DMS153 treated with DMSO at 0.1 percent for 48 hours (cell line): Measurements from ENCODE around the gene NDUFS3.
A peak's percentile ranks its signal among the peaks of the same experiment; 100 is the strongest.
"Not testable (repeated sequence)": the region's sequence is repeated elsewhere in the genome, so short reads cannot be mapped to it uniquely, and the experiment has no call there.

ENCODE experiments used
- DNase-seq: peaks from one replicate; lab custom pipeline; 2025; ENCODE audit not compliant: unreplicated experiment; lab: John Stamatoyannopoulos, UW

The NDUFS3 gene

DNA sequence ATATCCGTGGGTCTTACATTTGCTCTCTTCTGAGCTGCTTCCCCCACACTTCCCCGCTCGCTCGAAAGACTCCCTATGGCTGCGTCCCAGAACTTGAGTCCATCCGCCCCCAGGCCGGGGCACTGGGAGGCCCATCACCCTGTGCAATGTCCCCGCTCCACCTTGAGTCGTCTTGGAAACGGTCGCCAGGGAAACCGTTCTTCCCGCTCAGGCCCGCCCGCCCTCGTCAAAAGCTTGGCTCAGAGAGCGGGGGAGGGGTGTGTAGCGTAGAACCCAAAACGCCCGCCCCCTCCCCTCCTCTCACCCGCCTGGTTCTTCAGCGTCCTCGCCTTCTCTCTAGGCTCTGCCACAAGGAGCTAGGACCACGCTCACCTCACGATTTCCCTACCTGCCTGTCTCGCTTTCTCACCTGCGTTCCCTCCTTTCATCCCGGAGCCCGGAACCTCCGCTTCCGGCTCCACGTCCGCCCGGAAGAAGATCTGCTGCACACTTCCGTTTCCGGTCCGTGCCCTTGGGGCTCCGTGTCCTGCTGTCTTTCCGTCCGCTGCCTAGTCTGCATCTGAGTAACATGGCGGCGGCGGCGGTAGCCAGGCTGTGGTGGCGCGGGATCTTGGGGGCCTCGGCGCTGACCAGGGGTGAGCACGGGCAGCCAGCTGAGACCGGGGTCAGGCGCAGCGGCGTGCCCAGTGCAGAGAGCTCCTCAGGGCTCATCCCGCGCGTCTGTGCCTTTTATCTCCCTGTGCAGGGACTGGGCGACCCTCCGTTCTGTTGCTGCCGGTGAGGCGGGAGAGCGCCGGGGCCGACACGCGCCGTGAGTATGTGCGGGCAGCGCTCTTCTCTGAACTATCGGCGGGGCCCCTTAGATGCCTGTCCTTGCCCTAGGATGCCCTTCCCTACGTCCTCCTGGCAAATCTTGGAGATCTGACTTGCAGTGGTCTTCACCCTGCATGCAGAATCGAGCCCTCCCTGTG, at the start of gene NDUFS3, which contains the start of gene KBTBD4:
Gene NDUFS3, plus strand, starts transcription at position 551 of the 971 bp plus-strand sequence. Its CDS starts 18 bp downstream, at position 569.
Gene KBTBD4, minus strand, starts transcription at position 447 of the 971 bp plus-strand sequence. Its CDS starts 19 bp downstream, at position 428.
- DNase-seq, result peak; percentile 83

DNA sequence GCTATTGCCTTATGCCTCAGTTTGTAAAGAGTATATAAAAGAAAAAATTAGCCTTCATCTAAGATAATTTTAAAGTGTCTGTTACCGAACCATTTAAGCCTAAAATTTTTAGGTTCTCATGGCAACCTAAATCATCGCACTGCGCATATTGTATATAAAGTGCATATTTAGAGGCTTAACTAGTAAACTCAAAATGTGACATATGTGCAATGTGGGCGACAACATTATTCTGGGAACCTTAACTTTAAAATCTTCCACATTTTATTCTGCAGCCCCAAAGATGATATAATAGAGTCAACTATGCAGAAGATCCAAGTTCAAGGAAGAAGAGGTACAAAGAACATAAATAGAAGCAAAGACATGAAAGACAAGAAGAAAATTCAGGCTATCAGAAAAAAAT, 48.9 kb upstream of the NDUFS3 start:
- DNase-seq, result no peak

DNA sequence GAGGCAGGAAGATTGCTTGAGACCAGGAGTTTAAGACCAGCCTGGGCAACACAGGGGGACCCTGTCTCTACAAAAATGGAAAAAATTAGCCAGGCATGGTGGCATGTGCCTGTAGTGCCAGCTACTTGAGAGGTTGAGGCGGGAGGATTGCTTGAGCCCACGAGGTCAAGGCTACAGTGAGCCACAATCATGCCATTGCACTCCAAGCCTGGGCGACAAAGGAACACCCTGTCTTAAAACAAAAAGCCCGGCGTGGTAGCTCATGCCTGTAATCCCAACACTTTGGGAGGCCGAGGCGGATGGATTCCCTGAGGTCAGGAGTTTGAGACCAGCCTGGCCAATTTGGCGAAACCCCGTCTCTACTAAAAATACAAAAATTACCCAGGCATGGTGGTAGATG, 48.2 kb upstream of the NDUFS3 start:
- DNase-seq, result not testable (repeated sequence)

DNA sequence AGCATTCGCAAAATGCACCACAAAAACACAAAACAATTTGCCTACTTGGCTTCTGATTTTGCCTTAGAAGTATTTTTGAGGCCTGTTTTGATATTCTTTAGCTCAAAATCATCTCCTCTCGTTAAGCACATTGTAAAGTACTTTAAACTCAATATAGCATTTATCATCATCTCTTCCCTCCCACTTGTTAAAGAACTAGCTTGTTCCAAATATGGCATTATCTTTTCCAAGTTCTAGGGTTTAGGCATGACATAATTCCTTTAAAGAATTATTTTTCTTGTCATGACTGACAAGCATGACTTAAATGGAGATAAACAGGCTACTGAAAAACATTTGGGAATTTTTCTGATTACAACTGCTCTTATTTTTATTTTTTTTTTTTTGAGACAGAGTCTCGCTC, 47.2 kb upstream of the NDUFS3 start:
- no peak for DNase-seq

DNA sequence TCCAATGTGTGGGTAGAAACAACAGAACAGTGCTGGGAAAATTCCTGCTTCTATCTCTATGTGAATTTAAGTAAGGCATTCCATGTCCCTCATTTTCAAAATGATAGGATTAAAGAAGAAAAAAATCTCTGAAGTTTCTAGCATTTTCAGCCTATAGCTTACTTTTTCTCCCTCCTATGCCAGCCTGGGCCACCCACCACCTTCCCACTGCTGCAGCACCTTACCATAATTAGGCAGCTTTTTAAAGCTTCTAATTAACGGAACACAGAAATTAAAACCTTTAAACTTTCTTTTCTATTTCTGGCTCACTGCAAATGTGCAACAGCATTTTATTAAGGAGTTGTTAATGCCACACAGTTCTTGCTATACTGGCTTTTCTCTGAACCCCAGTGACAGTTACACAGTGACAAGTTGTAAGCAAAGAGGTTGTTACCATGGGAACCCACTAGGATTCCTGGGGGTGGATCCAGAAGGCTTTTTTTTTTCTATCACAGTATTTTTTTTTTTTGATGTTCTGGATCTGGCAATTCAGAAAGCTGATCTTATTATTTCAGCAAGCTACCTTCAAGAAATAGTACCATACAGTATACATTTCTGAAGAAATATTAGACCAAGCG, 46.2 kb upstream of the NDUFS3 start:
- DNase-seq, result no peak

DNA sequence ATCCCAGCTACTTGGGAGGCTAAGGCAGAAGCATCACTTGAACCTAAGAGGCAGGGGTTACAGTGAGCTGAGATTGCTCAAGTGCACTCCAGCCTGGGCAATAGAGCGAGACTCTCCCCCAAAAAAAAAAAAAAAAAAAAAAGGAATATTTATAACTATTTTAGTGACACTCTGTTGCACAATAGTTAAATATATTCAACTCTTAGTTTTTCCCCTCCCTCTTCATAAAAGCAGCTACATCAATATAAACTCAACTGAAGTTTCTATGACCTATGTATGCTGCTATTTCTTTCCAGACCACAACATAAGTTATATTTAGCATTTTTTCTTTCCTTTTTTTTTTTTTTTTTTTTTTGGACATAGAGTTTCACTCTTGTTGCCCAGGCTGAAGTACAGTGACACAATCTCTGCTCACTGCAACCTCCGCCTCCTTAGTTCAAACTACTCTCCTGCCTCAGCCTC, 45.2 kb upstream of the NDUFS3 start:
- no peak for DNase-seq

DNA sequence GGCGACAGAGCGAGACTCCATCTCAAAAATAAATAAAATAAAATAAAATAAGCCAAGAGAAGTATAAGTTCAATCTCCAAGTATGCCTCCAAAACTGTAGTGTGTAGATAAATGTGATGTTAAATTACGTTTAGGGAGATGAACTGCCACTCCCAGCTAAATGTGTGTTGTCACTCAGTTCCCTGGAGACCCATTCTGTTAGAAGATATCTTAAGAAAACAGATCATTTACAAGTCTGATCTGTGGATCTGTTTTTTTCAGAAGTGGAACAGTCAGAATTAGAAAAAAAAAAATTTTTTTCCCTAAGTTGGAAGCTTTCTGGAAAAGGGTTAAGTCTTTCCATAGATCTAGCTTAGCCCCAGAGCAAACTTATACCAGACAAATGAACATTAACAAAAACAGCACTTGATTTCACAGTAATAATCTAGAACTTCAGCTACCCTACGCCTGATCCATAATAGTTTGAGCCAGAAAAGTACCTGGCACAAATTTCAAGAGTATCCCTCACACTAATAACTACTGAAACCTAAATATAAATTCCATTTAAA, 44.1 kb upstream of the NDUFS3 start:
- no peak for DNase-seq

DNA sequence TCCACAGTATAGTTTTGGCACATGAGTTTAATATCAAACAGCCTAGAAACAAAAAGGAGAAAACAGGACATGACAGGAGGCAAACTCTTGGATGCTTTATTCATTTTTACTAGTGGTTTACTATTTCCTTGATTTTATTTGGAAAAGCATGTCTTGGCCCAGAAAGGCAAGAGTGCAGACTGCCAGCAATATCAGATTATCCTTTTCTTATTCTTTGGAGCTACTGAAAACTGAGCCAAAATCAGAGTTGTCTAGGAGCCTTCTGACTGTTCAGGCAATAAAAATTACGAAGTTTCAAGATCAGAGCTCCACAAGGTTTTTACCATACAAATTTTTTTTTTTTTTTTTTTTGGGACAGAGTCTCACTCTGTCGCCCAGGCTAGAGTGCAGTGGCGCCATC, 42.0 kb upstream of the NDUFS3 start:
- no peak for DNase-seq

DNA sequence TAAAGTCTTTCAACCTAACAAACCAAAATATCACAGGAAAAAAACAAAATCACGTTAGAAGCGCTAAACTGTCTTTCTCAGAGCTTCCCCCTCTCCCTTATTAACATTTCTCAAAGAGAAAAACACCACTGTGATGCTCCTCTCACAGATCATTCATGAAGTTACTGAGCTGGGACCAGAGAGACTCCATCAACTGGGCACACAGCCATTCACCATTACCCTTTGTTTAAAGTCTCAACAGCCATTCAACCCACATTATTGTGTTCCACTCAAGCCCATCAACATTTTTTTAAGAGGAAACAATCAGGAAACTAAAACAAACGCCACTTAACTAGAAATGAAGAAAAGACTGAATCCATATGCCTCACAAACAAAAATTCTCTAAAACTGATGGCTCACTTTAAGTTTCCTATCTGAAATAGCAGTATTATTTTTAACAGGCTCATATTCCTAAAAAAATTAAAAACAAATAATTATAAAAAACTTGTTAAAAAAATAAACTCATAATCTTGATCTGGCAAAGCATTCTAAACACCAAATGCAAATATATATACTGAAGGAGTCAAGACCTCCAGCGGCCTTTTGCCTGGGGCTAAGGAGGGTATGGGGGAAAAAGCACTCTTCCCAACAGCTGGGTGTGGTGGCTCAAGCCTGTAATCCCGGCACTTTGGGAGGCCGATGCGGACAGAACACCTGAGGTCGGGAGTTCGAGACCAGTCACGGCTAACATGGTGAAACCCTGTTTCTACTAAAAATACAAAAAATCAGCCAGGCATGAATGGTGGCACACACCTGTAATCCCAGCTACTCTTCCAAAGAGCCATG, 39.9 kb upstream of the NDUFS3 start:
- peak; percentile 22 for DNase-seq

DNA sequence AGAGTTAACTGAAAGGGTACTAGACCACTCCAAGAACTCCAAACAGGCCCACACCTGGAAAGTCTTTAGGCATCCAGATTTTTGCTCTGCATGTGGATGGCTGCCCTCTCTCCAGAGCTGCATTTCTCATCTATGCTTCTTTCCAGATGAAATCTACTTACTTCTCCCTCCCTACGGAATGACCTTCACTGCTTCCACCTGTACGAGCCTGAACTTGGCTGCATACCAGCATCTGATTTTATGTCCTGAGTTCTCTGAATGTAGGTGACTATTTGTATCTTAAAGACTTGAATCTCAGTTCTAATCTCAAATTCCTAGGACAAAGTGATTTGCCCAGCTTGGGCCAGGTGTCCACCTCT, 39.2 kb upstream of the NDUFS3 start:
- no peak for DNase-seq

DNA sequence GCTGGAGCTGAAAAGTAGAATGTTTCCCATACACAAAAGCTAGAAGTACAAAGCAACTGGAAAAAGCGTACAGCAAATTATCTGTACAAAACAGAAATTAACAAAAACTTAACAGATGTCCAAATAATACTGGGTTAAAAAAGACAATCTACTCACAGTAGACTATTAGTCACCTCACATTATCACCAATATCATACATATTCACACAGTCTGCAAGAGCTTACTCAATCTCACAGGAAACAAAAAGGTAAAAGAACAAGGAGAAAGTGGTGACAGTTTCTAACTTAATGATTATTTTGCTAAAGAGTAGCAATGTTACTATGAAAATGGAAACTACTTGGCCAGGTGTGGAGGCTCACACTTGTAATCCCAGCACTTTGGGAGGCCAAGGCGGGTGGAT, 37.8 kb upstream of the NDUFS3 start:
- DNase-seq, result no peak

DNA sequence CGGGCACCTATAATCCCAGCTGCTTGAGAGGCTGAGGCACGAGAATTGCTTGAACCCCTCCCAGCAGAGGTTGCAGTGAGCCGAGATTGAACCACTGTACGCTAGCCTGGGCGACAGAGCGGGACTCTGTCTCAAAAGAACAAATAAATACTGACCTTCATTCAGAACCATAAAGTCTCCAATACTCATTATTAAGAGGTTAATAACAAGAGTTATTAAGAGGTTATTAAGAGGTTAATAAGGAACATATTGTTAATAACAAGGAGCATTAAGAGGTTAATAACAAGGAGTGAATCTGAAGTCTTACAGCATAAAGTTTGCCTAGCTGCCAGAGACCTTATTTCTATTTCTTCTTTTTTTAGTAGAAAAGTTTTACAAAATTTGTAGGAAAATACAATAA, 33.6 kb upstream of the NDUFS3 start:
- no peak for DNase-seq

DNA sequence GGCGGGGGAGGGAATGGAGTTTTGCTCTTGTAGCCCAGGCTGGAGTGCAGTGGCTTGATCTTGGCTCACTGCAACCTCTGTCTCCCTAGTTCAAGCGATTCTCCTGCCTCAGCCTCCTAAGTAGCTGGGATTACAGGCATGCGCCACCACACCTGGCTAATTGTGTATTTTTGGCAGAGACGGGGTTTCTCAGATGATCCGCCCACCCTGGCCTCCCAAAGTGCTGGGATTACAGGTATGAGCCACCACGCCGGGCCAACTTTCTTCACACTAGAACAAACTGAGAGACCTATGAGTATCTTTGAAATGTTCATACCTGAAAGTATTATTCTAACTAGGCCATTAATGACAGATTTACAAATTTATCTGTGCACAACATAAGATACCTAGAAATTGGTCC, 32.6 kb upstream of the NDUFS3 start:
- not testable (repeated sequence) for DNase-seq

DNA sequence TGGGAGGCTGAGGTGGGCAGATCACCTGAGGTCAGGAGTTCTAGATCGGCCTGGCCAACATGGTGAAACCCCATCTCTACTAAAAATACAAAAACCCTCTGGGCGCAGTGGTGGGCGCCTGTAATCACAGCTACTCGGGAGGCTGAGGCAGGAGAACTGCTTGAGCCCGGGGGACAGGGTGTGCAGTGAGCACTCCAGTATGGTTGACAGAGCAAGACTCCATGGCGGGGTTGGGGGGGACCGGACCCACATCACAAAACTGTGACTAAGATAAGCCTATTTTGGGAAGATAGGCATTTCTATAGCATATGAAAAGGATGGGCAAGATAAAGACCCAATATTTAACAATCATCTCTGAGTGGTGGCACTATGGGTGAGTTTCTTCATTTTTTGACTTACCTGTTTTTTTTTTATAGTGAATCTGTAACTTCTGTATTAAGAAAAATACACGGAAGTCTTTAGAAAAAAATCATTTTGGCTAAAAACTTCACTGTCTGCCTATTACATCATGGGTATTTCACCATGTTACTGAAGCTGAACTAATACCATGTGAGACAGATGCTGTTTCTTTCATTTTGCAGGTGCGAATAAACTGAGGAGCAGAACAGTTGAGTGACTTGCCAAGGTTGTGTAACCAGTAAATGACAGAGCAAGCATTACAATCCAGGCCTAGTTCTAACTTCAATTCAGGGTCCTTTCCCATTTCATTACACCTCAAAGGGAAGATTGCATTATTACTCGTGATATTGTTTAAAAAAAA, 28.4 kb upstream of the NDUFS3 start:
- no peak for DNase-seq

DNA sequence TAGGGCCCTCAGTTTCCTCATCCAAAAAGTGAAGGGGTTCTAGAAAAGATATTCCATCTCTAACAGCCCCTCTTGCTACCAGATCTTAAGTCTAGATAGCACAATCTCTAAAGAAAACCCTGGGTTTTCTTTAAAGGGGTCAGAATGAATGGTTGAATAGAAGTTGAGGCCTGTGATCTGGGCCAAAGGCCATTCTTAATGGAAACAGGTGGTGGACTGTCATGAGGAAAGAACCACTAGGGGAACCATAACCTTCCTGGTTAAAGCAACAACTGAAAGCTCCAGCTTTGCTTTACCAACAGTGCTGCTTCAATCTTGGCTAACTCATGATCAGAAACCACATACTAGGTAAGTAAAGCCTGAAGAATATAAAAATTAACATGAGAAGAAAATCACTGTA, 27.8 kb upstream of the NDUFS3 start:
- DNase-seq, result no peak

DNA sequence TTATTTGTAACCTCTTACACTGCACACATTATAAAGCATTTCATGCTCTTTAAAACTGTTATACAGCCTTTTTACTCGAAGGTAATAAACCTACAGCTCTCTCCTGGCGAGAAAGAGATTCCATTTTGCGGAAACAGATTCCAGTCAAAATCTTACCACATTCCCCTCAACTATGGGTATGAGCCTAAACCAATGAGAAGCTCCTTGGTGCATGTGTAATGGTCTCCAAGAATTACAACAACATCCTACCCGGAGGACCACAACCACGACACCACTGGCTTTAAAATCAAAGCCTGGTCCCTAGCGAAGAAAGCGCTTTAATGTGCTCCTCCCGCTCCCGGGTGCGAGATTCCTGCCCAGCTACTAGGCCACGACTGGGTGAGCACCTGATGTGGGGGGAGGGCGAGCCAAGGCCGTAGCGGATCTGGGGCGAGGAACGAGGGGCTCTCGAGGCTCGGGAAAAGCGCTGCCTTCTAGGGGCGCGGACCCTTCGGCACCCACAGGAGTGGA, 26.8 kb upstream of the NDUFS3 start:
- no peak for DNase-seq

DNA sequence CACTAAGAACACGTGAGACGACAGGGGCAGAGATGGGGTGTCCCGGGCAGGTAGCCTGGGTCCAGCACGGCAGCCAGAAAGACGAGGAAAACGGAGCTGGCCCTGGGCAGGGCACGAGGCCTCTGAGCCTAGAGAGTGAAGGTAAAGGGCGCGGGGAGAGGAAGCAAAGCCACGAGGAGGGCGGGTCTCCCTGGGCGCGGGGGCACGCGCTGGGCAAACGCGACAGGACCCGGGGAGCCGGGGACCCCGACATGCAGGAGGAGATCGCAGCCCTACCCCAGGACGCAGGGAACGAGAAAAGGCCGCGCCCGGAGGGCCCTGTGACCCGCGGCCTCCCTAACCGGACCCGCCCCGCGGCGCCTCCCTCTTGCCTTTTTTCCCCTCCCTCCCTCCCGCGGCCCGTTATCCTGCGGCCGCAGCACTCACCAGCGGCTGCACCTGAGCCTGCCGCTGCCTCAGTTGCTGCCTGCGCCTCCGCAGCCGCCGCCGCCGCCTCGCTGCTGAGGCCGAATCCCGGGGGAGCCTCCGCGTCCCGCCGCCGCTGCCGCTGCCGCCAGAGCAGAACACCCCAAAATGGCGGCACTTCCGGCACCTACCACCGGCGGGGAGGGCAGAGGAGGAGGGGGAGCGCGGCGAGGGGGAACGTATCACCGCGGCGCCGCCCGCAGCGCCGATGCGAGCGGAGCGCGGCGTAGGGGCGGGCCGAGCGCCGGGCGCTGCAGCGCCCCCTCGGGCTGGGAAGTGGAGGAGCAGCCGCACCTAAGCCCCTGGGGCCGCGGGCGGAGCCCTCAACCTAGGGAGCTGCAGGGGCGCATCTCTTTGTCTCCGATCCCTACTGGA, 26.1 kb upstream of the NDUFS3 start, which contains the start of gene CELF1:
Gene CELF1, minus strand, starts transcription at position 567 of the 840 bp plus-strand sequence. CDS start 53,609 bp downstream, outside the sequence.
- peak; percentile 78 for DNase-seq

DNA sequence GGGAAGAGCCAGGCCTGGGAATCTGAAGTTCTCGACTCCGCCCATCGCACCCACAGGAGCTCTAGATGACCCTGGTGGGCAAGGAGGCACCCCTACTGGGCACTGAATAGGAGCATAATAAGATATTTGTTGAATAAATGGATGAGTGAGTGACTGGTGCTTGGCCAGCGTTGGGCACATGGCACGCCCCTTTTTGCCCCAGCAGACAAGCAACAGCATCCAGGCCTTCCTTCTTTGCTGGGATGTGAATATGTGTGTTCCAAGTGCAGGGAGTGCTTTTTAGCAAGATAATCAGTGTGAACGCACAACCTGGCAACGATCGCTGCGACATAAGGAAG, 25.5 kb upstream of the NDUFS3 start:
- DNase-seq, result no peak

DNA sequence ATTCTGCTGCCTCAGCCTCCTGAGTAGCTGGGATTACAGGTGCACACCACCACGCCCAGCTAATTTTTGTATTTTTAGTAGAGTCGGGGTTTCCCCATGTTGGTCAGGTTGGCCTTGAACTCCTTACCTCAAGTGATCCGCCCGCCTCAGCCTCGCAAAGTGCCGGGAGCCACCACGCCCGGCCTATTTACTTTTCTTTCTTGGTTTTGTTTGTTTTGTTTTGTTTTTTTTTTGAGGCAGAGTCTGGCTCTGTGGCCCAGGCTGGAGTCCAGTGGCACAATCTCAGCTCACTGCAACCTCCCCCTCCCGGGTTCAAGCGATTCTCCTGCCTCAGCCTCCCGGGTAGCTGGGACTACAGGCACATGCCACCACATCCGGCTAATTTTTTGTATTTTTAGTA, 21.9 kb upstream of the NDUFS3 start:
- not testable (repeated sequence) for DNase-seq
